ENCODE results near the gene GDI1. TPM values are rescaled to one million over a fixed set of nuclear protein-coding genes. Genes with fewer than 3 reads are reported as not detected.

The GDI1 gene
- total RNA-seq, 1 donor from 2014 or later: 75.9 TPM

DNA sequence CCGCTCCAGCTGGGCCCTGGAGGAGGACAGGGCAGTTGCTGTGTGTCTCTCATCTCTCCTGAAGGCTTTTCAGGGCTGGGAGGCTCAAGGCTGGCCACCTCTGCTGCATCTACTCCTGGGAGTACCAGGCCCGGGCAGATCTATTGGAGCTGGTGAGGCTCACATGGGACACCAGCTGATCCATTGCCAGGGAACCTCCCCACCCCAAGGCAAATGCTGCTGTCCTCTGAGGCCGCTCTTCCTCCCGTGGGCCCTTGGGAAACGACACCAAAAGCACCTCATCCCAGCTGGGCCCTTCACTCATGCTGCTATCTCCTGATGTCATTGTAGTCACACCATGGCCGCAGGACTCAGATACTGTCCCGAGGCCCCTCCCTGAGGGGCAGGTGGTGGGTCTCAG is 45.8 kb downstream of the GDI1 start:
- no peak for DNase-seq

DNA sequence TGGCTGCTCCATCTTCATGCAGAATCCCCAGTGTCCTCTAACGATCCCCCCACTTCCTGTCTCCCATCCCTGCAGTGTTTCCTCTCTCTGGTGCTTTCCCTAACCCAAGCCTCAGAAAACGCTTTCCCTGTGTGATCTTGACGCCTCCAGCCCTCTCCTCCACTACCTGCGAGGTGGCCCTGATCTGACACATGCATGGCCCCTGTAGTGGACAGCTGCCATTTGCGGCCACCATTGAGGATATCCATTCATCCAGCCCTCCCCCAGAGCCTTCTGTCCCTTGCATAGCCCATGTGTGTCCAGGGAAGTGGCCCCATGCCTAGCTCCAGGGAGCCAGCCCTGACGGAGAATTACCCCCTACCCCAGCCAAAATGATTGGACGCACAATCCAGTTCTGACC is 46.4 kb downstream of the GDI1 start:
- no peak for DNase-seq

DNA sequence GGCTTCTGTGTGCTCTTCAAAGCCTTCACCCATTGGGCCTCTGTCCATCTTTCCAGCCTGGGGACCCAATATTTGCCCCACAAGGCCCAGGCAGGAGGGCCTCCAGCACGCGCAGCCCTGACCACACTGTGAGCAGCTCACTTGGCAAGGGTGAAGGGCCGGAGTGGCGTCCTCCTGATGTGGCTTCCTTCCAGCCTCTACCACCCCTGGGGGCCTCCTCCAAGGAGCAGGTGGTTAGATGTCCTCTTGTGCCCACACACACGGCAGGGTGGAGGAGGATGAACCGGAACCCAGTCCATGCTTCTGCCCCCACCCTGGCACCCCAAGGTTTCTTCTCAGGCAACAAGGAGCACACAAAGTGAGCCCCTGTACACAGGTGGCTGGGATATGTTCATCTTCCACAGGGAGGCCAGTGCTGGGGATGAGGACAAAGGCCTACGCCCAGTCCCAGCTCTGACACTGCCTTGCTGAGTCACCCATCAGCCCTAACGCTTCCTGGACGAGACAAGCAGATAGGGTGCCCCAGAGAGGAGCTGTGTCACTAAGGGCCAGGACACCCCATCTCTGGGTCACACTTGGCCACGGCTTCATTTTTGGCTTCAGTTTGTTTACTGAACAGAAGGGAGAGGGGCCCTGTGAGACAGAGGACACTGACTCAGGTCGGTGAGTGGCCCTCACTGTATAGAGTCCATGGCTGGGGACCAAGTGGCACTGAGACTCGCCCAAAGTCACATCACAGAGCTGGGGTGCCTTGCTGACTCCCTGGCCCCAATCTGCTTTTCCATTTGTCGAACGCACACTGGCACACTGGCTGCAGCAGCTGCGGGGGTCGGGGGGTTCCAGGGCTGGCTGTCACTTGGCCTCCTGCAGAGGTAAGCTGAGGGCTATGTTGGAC is 47.5 kb downstream of the GDI1 start:
- no peak for DNase-seq

DNA sequence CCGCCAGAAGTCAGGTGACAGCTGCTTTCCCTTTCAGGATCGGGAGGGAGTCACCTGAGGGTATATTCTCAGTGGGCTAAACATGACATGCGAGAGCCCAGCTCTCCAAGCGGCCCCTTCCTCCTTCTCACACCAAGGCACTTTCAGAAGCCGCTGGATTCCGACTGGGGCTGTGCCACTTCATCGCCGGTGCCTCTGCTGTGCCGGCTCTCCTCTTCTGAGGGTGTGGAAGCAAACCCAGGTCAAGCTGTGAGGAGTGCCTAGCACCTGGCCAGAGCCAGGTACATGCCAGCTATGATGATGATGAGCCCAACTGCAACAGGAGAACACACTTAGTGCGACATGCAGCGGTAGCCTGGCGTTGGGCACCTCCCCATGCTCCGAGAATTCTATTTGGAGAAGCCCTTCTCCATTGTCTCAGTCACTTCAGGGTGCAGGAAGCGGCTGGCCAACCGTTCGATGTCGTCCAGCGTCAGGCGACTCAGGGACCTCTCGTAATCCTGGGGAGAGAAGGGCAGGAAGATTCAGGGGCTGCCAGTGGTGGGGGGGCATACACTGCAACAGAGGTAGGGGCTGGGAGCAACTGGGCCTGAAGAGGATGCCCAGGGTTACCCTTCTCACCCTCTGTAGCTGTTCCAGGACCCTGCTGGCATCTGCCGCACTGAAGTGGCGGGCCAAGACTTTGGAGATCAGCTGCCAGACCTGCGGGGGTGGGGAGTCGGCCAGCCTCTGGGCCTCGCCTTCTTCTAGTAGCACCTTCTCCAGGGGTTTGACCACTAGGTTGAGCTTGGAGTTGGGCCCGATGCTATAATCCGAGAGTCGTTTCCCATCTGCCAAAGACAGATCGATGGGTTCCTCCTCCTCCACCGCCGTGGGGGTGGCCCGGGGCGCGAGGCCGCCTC is 48.4 kb downstream of the GDI1 start:
- no peak for DNase-seq

DNA sequence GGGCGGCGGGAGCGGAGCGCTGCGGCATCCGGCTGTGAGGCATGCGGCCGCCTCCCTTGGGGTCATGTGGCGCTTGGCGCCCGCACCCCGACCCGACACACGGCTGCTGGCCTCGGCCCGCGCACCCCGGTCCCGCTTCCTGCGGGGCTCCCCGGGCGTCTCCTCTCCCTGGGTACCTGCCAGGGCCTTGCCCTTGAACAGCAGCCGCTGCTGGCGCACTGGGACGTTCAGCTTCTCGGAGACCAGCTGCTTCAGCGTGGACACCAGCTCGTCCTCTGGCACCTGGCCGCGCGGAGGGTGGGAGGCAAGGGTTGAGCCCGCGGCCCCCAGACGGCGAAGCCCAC is 49.1 kb downstream of the GDI1 start:
- DNase-seq: peak; percentile 17

DNA sequence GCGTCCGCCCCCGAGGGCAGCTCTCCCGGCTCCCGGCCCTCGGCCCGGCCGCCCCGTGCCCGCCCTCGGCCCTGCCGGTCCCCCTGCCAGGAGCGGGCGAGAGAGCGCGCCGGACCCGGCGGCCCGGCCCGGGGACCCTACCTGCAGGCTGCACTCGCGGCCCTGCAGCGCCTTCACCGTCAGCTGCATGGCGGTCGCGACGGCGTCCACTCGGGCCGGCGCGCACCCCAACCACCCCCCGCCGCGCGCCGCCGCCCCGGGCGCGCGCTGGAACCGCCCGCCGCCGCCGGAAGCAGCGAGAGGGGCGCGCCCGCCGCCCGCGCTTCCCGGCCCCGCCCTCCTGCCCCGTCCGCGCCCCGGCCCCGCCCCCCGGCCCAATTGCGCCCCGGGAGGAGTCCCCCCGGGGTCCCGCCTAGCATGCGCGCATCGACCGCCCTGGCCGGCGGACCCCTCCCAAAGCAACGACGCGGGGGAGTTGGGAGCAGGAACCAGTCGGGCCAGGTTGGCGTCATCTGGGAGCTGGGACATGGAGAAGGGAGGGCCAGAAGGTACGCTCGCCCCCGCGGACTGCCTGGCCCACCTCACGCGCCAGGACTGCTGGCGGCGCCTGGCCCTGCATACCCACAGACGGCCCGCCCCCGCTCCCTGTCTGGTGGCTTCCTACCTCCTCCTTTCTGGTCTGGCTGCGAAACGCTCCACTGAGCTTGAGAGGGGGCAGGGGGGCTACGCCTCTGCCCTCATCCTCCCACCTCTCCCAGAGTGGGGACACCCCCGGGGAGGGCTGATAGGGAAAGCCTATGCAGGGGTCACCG is 49.6 kb downstream of the GDI1 start, which contains the start of gene UBL4A:
Gene UBL4A, minus strand, starts transcription at position 220 of the 812 bp plus-strand sequence. Its CDS starts 31 bp downstream, at position 189.
- peak; percentile 50 for DNase-seq

DNA sequence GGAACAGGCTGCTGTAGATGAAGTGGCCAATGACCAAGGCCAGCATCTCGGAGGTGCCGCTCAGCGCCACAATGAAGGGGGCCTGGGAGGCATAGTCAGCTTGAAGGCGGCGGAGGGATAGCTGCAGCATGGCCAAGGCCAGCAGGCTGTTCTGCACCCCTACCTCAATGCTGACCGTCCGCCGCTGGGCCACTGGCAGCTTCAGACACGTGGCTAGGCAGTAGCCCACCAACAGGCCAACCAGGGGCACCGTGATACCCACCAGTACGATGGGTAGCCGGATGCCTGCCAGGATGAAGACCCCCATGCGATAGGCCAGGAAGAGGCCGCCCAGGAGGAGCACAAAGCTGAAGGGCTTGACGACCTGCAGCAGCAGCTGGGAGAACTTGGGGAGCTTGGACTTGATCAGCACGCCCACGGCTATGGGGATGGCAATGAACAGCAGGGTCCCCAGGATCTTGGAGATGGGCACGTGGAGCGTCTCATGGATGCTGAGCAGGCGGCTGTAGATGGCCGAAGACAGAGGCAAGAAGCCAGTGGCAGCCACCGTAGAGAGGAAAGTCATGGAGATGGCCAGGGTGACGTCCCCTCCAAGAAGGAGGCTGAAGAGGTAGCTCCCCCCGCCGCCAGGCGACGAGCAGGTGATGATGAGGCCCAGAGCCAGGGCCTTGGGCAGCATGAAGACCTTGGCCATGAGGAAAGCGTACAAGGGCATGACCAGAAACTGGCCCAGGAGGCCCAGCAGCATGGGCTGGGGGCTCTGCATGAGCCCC is 50.8 kb downstream of the GDI1 start:
- no peak for DNase-seq

DNA sequence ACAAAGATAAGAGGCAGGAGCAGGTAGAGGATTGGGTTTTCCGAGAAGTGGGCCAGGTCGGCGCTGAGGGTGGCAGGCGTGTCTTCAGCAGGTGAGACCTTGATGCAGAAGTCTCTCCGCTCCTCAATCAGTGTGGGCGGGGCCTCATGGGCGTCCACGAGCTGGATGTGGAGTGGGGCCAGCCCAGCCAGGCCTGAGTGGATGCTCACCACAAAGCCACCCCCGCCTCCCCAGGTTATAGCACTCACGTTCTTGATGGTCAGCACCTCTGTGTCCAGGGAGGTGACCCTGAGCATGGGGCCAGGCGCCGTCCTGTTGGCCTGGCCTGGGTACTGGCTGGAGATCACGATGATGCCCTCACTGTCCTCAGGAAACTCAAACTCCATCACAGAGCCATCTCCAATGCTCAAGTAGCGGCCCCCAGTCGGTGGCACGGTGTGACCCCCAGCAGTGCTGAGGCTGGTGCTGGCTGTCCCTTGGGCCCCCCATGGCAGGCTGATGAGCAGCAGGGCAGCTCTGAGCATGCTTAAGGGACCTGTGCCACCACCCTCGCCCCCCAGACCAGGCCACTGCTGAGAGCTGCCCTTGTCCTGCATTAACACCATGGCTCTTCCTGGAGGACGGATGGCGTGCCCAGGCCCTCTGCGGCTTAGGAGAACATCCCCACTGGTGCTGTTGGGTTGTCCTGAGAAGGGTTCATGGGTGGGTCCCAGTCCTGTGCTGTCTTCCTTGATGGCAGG is 51.6 kb downstream of the GDI1 start:
- DNase-seq: no peak

DNA sequence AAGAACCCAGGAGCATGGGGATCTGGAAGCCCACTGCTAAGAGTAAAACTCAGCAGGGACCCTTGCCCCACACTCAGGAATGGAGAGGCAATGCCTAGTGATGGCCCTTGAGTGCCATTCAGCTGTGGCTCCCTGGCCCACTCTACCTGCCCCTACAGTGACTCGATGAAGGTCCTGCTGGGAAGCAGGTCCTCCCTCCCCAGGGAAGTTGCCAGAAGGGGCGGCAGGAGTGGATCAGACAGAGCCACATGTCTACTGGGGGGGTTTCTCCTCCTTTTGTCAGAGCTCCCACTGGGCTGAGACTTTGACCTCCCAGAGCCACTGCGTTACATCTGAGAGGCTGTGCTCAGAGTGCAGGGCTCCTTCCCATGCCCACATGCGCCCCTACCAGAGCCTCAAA is 52.2 kb downstream of the GDI1 start:
- no peak for DNase-seq

DNA sequence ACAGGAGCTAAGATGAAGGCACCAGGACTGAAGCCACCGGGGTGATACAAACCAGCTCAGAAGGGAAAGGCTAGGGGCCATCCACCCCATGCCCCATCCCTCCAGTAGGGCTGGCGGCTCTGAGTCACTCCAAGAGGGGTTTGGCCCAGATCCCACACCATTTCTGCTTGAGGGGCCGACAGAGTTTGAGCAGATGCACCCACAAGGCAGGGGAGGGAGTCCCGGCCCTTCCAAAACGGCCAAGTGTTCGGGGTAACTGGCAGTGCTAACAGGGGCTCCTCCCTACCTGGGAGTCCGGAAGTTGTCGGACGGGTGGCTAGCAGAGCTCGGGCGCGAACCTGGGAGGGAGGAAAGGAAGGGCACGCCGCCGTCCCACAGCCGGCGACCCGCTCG is 53.1 kb downstream of the GDI1 start:
- peak; percentile 24 for DNase-seq

DNA sequence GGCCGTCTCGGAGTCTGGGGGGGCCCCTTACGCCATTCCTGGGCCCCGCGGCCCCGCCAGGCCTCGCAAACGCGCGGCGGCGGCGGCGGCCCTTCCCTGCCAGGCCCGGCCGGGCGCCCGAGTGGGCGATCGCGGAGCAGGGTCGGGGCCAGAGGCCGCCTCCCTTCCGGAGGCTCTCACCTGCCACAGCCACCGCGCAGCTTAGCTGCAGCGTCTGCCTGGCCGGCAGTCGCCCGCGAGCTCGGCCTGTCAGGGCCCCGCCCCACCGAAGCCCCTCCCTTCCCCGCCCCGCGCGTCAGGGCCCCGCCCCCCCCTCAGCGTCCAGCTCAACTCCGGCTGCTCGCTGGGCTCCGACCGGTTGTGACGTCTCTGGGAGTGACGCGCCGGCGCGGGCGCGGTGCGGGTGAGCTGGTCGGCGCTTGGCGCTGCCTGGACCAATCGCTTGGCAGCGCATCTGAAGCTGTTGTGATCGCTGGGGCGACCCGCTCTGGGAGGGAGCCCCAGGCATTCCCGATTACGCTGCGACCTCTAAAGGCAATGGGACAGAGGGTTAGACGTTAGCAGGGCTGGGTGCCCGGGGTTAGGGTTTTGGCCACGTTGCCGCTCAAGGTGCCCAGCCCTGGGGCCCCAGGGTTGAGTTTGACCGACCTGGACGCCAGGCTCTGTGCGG is 53.6 kb downstream of the GDI1 start, which contains the start of gene SLC10A3:
Gene SLC10A3, minus strand, starts transcription at position 216 of the 670 bp plus-strand sequence. CDS start 1,689 bp downstream, outside the sequence.
- peak; percentile 95 for DNase-seq

Other genes with a start within 250 kb of the GDI1 start
- gene OPN1MW2, start 217.4 kb upstream of the GDI1 start, total RNA-seq: not detected in 2 replicates
- gene OPN1MW3, start 179.6 kb upstream of the GDI1 start, total RNA-seq: not detected in 2 replicates
- gene TEX28, start 142.0 kb upstream of the GDI1 start, total RNA-seq: not detected in 2 replicates
- not detected in 2 replicates for gene TKTL1, start 141.4 kb upstream of the GDI1 start, total RNA-seq
- 1,387 and 2,587 TPM in 2 replicates for gene FLNA, start 62.5 kb upstream of the GDI1 start, total RNA-seq
- 10.6 and 17.2 TPM in 2 replicates for gene EMD, start 57.9 kb upstream of the GDI1 start, total RNA-seq
- 3,745 and 6,057 TPM in 2 replicates for gene RPL10, start 38.8 kb upstream of the GDI1 start, total RNA-seq
- gene DNASE1L1, start 27.9 kb upstream of the GDI1 start, total RNA-seq: 105 and 111 TPM in 2 replicates
- gene TAFAZZIN, start 25.6 kb upstream of the GDI1 start, total RNA-seq: 20.8 and 25.9 TPM in 2 replicates
- gene ATP6AP1, start 8.5 kb upstream of the GDI1 start, total RNA-seq: 65.9 and 103 TPM in 2 replicates
- 58.0 and 61.4 TPM in 2 replicates for gene FAM50A, start 7.0 kb downstream of the GDI1 start, total RNA-seq
- 6.6 and 9.0 TPM in 2 replicates for gene PLXNA3, start 21.1 kb downstream of the GDI1 start, total RNA-seq
- 14.3 and 31.5 TPM in 2 replicates for gene LAGE3, start 42.1 kb downstream of the GDI1 start, total RNA-seq
- 51.1 and 57.8 TPM in 2 replicates for gene UBL4A, start 49.5 kb downstream of the GDI1 start, total RNA-seq
- gene SLC10A3, start 53.5 kb downstream of the GDI1 start, total RNA-seq: 22.1 and 39.9 TPM in 2 replicates
- gene FAM3A, start 79.1 kb downstream of the GDI1 start, total RNA-seq: 25.5 and 27.7 TPM in 2 replicates
- 29.1 and 117 TPM in 2 replicates for gene G6PD, start 109.7 kb downstream of the GDI1 start, total RNA-seq
- 15.5 and 22.1 TPM in 2 replicates for gene IKBKG, start 110.5 kb downstream of the GDI1 start, total RNA-seq
- not detected in 2 replicates for gene CTAG1A, start 148.0 kb downstream of the GDI1 start, total RNA-seq
- gene CTAG1B, start 182.1 kb downstream of the GDI1 start, total RNA-seq: not detected in 2 replicates
- gene CTAG2, start 216.4 kb downstream of the GDI1 start, total RNA-seq: not detected in 2 replicates

Data from dermis blood vessel endothelial cell (primary cell).